Measurements from ENCODE around the gene TSHZ1. TPM values are rescaled to one million over a fixed set of nuclear protein-coding genes. Genes with fewer than 3 reads are reported as not detected.

The TSHZ1 gene
- total and polyA plus RNA-seq, 2 of the 8 experiments (the other 6 are each of a cell fraction or from before 2014, with no cell fraction given) = 0.03 to 0.32 TPM

GRCh38 chr18:75229437-75229836 lies 18.8 kb downstream of the TSHZ1 start:
- Histone ChIP-seq H3K4me3 (ENCODE audit: extremely low read depth in 1 of 4, insufficient read depth in 2 of 4, low read depth in 3 of 4, low read length in 4 of 4) (no peak overlapping the region), H3K79me1 (ENCODE audit: low read depth, low read length) (no peaks in the 10 kb centered on the region), H2BK12ac (ENCODE audit: low read depth, low read length) (no peak overlapping the region), H3K14ac (ENCODE audit: insufficient read length) (no peak overlapping the region), H2AFZ (ENCODE audit: low read length) (no peak overlapping the region), H4K20me1 (replicated peaks in 1 of 2; ENCODE audit: control insufficient read depth in 1 of 2, insufficient read depth in 2 of 2, low read length in 2 of 2) (no peaks in the 10 kb centered on the region), H3K9me3 (ENCODE audit: insufficient read depth in 2 of 2, low read depth in 1 of 2, low read length in 1 of 2) (no peaks in the 10 kb centered on the region), H3K4ac (replicated peaks; ENCODE audit: insufficient read length, low read depth, low read length) (no peak overlapping the region), H2BK15ac (ENCODE audit: low read length) (no peak overlapping the region), H3K23ac (ENCODE audit: insufficient read length) (no peak overlapping the region), H2BK20ac (ENCODE audit: low read length) (no peak overlapping the region), H3K36me3 (ENCODE audit: control insufficient read depth in 2 of 4, insufficient read depth in 4 of 4, low read length in 3 of 4) (no peaks in the 10 kb centered on the region), H3K18ac (ENCODE audit: extremely low read depth, low read length) (no peak overlapping the region), H3K4me1 (replicated peaks in 1 of 4; ENCODE audit: control insufficient read depth in 3 of 4, insufficient read depth in 4 of 4, low read length in 3 of 4) (no peaks in the 10 kb centered on the region), H3K79me2 (ENCODE audit: control insufficient read depth in 1 of 2, insufficient read depth in 2 of 2, low read length in 2 of 2) (no peaks in the 10 kb centered on the region), H2BK120ac (replicated peaks; ENCODE audit: low read depth, low read length) (no peak overlapping the region), H3K56ac (replicated peaks; ENCODE audit: insufficient read length, low read depth, low read length) (no peak overlapping the region), H3K23me2 (ENCODE audit: low read depth, low read length) (no peaks in the 10 kb centered on the region), H3K9ac (replicated peaks in 1 of 4; ENCODE audit: extremely low read depth in 1 of 4, low read depth in 3 of 4, low read length in 3 of 4) (no peak overlapping the region), H4K91ac (replicated peaks; ENCODE audit: insufficient read length, low read length) (no peak overlapping the region), H4K5ac (ENCODE audit: insufficient read length, low read depth, low read length) (no peak overlapping the region), H3K27ac (ENCODE audit: low read depth, low read length) (no peak overlapping the region), H3K4me2 (ENCODE audit: insufficient read depth in 1 of 2, low read depth in 2 of 2, low read length in 2 of 2) (no peak overlapping the region), H2AK5ac (ENCODE audit: low read depth, low read length) (no peak overlapping the region), H2BK5ac (ENCODE audit: low read depth, low read length) (no peak overlapping the region), H4K8ac (ENCODE audit: extremely low read depth, insufficient read depth, low read length) (no peak overlapping the region), H3K27me3 (replicated peaks in 1 of 4; ENCODE audit: control insufficient read depth in 3 of 4, extremely low read depth in 1 of 4, insufficient read depth in 3 of 4, low read length in 3 of 4) (no peaks in the 10 kb centered on the region)
- TF ChIP-seq POU5F1 (IDR thresholded peaks at IDR 0.05; ENCODE audit: low read depth, low read length) (no peak), USF2 (IDR thresholded peaks at IDR 0.05; ENCODE audit: low read length) (no peak), KDM4A (IDR thresholded peaks at IDR 0.05; ENCODE audit: low read depth, low read length, severe bottlenecking) (no peak), HDAC6 (IDR thresholded peaks at IDR 0.05; ENCODE audit: low read depth, low read length) (no peak), JUN (IDR thresholded peaks at IDR 0.05; ENCODE audit: low read depth, low read length) (no peak), NRF1 (IDR thresholded peaks at IDR 0.05; ENCODE audit: low read depth, low read length) (no peak), SP1 (IDR thresholded peaks at IDR 0.05; ENCODE audit: low read depth, low read length) (no peak), SIN3A (conservative IDR thresholded peaks at IDR 0.05 in 1 of 2, IDR thresholded peaks at IDR 0.05 in 1 of 2; ENCODE audit: low read depth in 1 of 2, low read length in 2 of 2) (no peak)
- ChIA-PET CTCF (ENCODE audit: partially characterized antibody) (interaction anchor here (1.3 to 1.5 kb wide), 2 partner anchors 8 to 9 kb away, joined by 3 read pairs; no protein-coding TSS in a partner anchor), POLR2A (ENCODE audit: partially characterized antibody) (no interaction called here)
- DNase-seq (ENCODE audit: low read depth in 1 of 2, low spot score in 2 of 2) = no peak
- WGBS, 2 experiments (ENCODE audit: extremely low coverage in 1 of 2, insufficient coverage in 1 of 2, insufficient read length in 1 of 2, insufficient replicate concordance in 2 of 2, low coverage in 1 of 2, low lambda C conversion rate in 2 of 2, missing lambda C conversion rate in 1 of 2) = 92% methylated on average over 8 of the region's 8 CpGs; no CpG with 5 or more reads in 1 of the 2 experiments
- no peak for FAIRE-seq
